Mesenteric fat pad (tissue), 1 donor: ENCODE data around the gene FKBP6. TPM values are rescaled to one million over a fixed set of nuclear protein-coding genes. Genes with fewer than 3 reads are reported as not detected.
"Not testable (repeated sequence)": the region's sequence is repeated elsewhere in the genome, so short reads cannot be mapped to it uniquely, and the experiment has no call there.

Experiments
- DNase-seq: peaks from one replicate; pipeline ENCODE4 v3.0.0-alpha.2; 2020; ENCODE audit warnings: low spot score
- total RNA-seq: library from RNA; stranded (reverse); fragmentation: NEBNext Ultra II Directional; extraction: Animal tissue kit (Norgen Biotek cat#: 25700); gene quantifications from one replicate; pipeline ENCODE4 v1.2.1, GENCODE V29; 2021
- donor health status: DM: yes; HTN: yes; CAD: no.

The FKBP6 gene
- total RNA-seq, 1 donor from 2014 or later, result not detected

- not testable (repeated sequence) for DNase-seq
Observed at GRCh38 chr7:73323434-73324080, 4.4 kb upstream of the FKBP6 start.

- not testable (repeated sequence) for DNase-seq
Observed at GRCh38 chr7:73324081-73324845, 3.7 kb upstream of the FKBP6 start.

- DNase-seq, result not testable (repeated sequence)
Observed at GRCh38 chr7:73325424-73325823, 2.5 kb upstream of the FKBP6 start.

GRCh38 chr7:73327449-73327848 is 512 bp upstream of the FKBP6 start:
- DNase-seq, result not testable (repeated sequence)

GRCh38 chr7:73328696-73329095 is 735 bp downstream of the FKBP6 start:
- no peak for DNase-seq

- DNase-seq, result no peak
Observed at GRCh38 chr7:73329861-73330581, 2.1 kb downstream of the FKBP6 start.

- no peak for DNase-seq
Observed at GRCh38 chr7:73330772-73331171, 2.8 kb downstream of the FKBP6 start.

GRCh38 chr7:73332447-73332846 is 4.5 kb downstream of the FKBP6 start:
- DNase-seq, result no peak

- DNase-seq, result no peak
Observed at GRCh38 chr7:73338321-73338720, 10.4 kb downstream of the FKBP6 start.

GRCh38 chr7:73340514-73340913 is 12.6 kb downstream of the FKBP6 start:
- DNase-seq, result no peak

- no peak for DNase-seq
Observed at GRCh38 chr7:73341877-73342276, 13.9 kb downstream of the FKBP6 start.

- DNase-seq, result no peak
Observed at GRCh38 chr7:73342645-73343044, 14.7 kb downstream of the FKBP6 start.

- no peak for DNase-seq
Observed at GRCh38 chr7:73343671-73344380, 15.9 kb downstream of the FKBP6 start.

- no peak for DNase-seq
Observed at GRCh38 chr7:73345538-73345937, 17.6 kb downstream of the FKBP6 start.

GRCh38 chr7:73345951-73346350 is 18.0 kb downstream of the FKBP6 start:
- no peak for DNase-seq

- DNase-seq, result no peak
Observed at GRCh38 chr7:73349763-73350162, 21.8 kb downstream of the FKBP6 start.

- no peak for DNase-seq
Observed at GRCh38 chr7:73350306-73351068, 22.5 kb downstream of the FKBP6 start.

GRCh38 chr7:73351447-73352167 is 23.6 kb downstream of the FKBP6 start:
- no peak for DNase-seq

GRCh38 chr7:73352784-73353183 is 24.8 kb downstream of the FKBP6 start:
- DNase-seq, result no peak

- no peak for DNase-seq
Observed at GRCh38 chr7:73353243-73353642, 25.3 kb downstream of the FKBP6 start.
